GM19438 (cell line): ENCODE measurements around the gene IL33.

Source experiments
- ATAC-seq: cut with Tn5 transposase; IDR thresholded peaks from one replicate; pipeline ENCODE4 v1.9.1; 2021; ENCODE audit warnings: low read depth; ENCODE audit not compliant: unreplicated experiment

IL33 gene

GRCh38 chr9:6277417-6277816 is 61.8 kb downstream of the IL33 start:
- no peak for ATAC-seq

- ATAC-seq = no peak
Measured at GRCh38 chr9:6301858-6302257, 86.3 kb downstream of the IL33 start.

GRCh38 chr9:6302417-6302816 is 86.8 kb downstream of the IL33 start:
- no peak for ATAC-seq

- ATAC-seq = no peak
Measured at GRCh38 chr9:6304232-6304631, 88.6 kb downstream of the IL33 start.

- no peak for ATAC-seq
Measured at GRCh38 chr9:6305954-6306563, 90.5 kb downstream of the IL33 start.
